IMR-90 (cell line): ENCODE results near the gene GIMAP8. TPM values are rescaled to one million over a fixed set of nuclear protein-coding genes. Genes with fewer than 3 reads are reported as not detected.

ENCODE experiments used
- BHLHE40 ChIP-seq: fragments of 150-350 bp; IDR thresholded peaks from 2 replicates; pipeline ENCODE4 v1.6.1; 2016; ENCODE audit warnings: mild to moderate bottlenecking, low read depth, low read length
- FOS ChIP-seq: fragments of 150-350 bp; IDR thresholded peaks from 2 replicates; pipeline ENCODE4 v1.6.1; 2016; ENCODE audit warnings: low read depth, low read length
- MXI1 ChIP-seq: IDR thresholded peaks from 2 replicates; pipeline ENCODE4 v1.6.1; 2012; ENCODE audit warnings: low read depth, mild to moderate bottlenecking, low read length, moderate library complexity, borderline replicate concordance
- NFE2L2 ChIP-seq: fragments of 150-350 bp; IDR thresholded peaks from 2 replicates; pipeline ENCODE4 v1.6.1; 2016; ENCODE audit warnings: low read depth, mild to moderate bottlenecking, low read length
- RFX5 ChIP-seq: IDR thresholded peaks from 2 replicates; pipeline ENCODE4 v1.8.0; 2012; ENCODE audit warnings: low read depth, mild to moderate bottlenecking, low read length, moderate library complexity
- USF2 ChIP-seq: fragments of 150-350 bp; IDR thresholded peaks from 2 replicates; pipeline ENCODE4 v1.6.1; 2017; ENCODE audit warnings: mild to moderate bottlenecking, antibody characterized with exemption, low read length, low read depth
- polyA plus RNA-seq, 3 experiments: library from polyadenylated mRNA; depleted of rRNA; stranded (reverse); fragments of >200 nt; gene quantifications; 2 replicates each; pipeline ENCODE4 v1.2.3, GENCODE V29; 2012; ENCODE audit warnings: low replicate concordance in 1 of 3
- total RNA-seq: library from RNA; depleted of rRNA; stranded (reverse); fragments of >200 nt; gene quantifications from 2 replicates; pipeline ENCODE4 v1.2.3, GENCODE V29; 2012

Gene GIMAP8
- total and polyA plus RNA-seq, 2 of the 4 experiments (the other 2 are of a cell fraction), result not detected

DNA sequence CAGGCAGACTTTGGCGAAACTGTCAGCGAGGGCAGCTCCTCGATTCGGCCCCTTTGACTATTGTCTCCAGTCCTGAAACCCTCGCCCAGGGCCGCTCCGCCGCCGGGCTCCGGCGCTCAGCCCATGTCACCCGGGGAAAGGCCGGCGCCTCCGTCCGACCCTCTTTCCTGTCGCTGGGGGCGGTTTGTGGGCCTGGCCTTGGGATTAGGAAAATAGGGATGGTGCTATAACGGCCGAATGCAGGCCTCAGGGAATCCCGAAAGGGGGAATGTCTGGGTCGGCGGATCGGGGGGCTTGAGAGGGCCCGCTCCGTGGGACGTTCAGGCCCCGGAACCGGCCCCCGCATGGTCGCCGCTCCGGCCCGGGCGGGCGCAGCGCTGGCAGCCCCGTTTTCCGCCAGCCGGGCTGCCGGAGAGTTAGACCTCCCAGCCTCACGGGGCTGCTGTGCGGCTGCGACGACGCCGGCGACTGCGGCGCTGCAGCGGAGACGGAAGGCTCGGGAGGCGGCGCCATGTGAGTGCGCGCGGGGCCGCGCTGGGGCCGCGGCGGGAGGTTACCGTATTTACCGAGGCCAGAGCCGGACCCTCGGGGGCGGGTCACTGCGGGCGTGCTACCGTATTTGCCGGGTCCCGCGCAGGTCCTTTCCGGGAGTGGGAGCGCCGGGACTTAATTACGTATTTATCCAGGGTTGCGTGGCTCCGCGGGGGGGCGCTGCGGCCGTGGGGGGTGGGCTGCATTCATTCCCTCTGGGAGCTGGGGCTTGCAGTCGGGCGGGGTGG is 45.4 kb upstream of the GIMAP8 start (continued):
- TF ChIP-seq NFE2L2, result 0 out of 2 replicates have a peak, but pooled peaks have one; percentile 39
- no peak for TF ChIP-seq BHLHE40
- no peak for TF ChIP-seq RFX5
- TF ChIP-seq MXI1, result peak; percentile 77
- no peak for TF ChIP-seq FOS
- no peak for TF ChIP-seq USF2
